A549 (cell line): ENCODE measurements around the gene XAGE3.
"Not testable (repeated sequence)": the region's sequence is repeated elsewhere in the genome, so short reads cannot be mapped to it uniquely, and the experiment has no call there.

Source experiments
- CTCF ChIP-seq: fragments of >200 bp; sonication (Bioruptor Twin); formaldehyde crosslinking; IDR thresholded peaks from 3 replicates; pipeline ENCODE4 v1.5.1; 2016
- GATA3 ChIP-seq: IDR thresholded peaks from 2 replicates; pipeline ENCODE4 v1.6.1; 2012; ENCODE audit warnings: borderline replicate concordance
- SREBF2 ChIP-seq: fragments of 450-650 bp; IDR thresholded peaks from 2 replicates; pipeline ENCODE4 v1.6.1; 2014; ENCODE audit warnings: mild to moderate bottlenecking, moderate library complexity

- TF ChIP-seq CTCF, SREBF2, GATA3: not testable (repeated sequence)
Observed at GRCh38 chrX:52843619-52844018, 24.3 kb downstream of the XAGE3 start.
